Right atrium auricular region (tissue), 2 donors: ENCODE results near the gene ACTG1. TPM values are rescaled to one million over a fixed set of nuclear protein-coding genes. Genes with fewer than 3 reads are reported as not detected.

Source experiments
- DNase-seq: peaks from one replicate; pipeline ENCODE4 v3.0.0-alpha.2; 2019; ENCODE audit warnings: low spot score
- H3K27ac ChIP-seq, 2 donors: fragments of 200-600 bp; sonication (generic); 1 replicate in 1 of 2; 2 replicates in 1 of 2; pipeline ENCODE4 v1.5.1; 2016 to 2019
- H3K27me3 ChIP-seq, 2 donors: fragments of 200-600 bp; sonication (generic); one replicate each; pipeline versions ENCODE4 v1.5.1 to v1.6.0; 2017 to 2019
- H3K36me3 ChIP-seq: fragments of 200-600 bp; sonication (generic); one replicate; pipeline ENCODE4 v1.5.1; 2016
- H3K4me1 ChIP-seq, 2 donors: fragments of 200-600 bp; sonication (generic); one replicate each; pipeline versions ENCODE4 v1.5.1 to v1.6.0; 2017 to 2019
- H3K4me3 ChIP-seq, 2 donors: fragments of 200-600 bp; sonication (generic); 1 replicate in 1 of 2; 2 replicates in 1 of 2; pipeline ENCODE4 v1.5.1; 2017 to 2019; ENCODE audit warnings: mild to moderate bottlenecking in 1 of 2, moderate library complexity in 1 of 2
- H3K9me3 ChIP-seq, 2 donors: fragments of 200-600 bp; sonication (generic); one replicate each; pipeline ENCODE4 v1.5.1; 2019
- total RNA-seq, 2 donors: library from RNA; depleted of rRNA; stranded (reverse); fragments of >200 nt; gene quantifications; one replicate each; pipeline ENCODE4 v1.1.0, GENCODE V29; 2016
- TF ChIP-seq, protein P1 (sequence below), 2 donors: fragments of 200-600 bp; sonication (generic); IDR thresholded peaks; one replicate each; pipeline ENCODE4 v1.5.1; 2019; ENCODE audit warnings: antibody characterized with exemption in 2 of 2

ACTG1 gene
- total RNA-seq, 2 donors from 2014 or later = 1,076 to 1,610 TPM

DNA sequence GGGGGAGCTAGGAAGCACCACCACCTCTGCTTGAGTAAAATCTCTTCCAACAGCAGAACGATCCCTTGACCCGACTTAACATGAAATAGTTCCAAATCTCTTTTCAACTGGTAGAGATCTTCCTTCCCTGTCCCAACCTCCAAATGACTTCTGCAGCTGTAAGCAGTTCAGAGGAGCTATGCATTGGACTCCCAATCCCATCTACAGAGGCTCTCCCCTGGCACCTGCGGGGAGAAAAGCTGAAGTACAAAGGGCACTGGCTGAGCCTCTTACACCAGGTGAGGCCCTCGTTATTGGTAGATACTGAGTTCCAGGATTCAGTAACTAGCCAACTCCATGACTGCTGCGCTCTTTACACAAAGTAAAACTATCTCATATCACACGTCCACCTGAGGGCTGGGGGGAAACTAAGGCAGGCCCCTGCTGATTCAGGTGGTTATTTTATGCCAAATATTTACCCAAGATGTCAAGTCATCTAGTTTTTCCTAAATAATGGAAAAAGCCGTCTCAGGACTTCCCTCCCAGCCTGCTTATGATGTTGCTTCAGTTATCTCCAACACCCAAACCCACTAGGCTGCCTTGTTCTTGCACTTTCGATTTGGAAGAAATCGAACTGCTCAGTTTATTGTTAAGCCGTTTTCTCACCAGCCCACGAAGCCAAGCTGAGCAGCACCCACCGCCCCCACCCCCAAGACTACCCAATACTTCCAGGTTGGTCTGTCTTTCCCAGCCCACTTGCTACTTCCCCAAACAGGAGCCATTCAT is 3.2 kb downstream of the ACTG1 start:
- Histone ChIP-seq H3K9me3 (no peaks in the 10 kb centered on the region), H3K4me3 (peak overlapping the region; percentile 67 to 94), H3K4me1 (peaks cover 0 to 32% of the 10 kb centered on the region in 2 donors), H3K27ac (peak overlapping the region; percentile 42 to 98), H3K27me3 (no peaks in the 10 kb centered on the region), H3K36me3 (peaks cover 39% of the 10 kb centered on the region)
- TF ChIP-seq, protein P1, sequence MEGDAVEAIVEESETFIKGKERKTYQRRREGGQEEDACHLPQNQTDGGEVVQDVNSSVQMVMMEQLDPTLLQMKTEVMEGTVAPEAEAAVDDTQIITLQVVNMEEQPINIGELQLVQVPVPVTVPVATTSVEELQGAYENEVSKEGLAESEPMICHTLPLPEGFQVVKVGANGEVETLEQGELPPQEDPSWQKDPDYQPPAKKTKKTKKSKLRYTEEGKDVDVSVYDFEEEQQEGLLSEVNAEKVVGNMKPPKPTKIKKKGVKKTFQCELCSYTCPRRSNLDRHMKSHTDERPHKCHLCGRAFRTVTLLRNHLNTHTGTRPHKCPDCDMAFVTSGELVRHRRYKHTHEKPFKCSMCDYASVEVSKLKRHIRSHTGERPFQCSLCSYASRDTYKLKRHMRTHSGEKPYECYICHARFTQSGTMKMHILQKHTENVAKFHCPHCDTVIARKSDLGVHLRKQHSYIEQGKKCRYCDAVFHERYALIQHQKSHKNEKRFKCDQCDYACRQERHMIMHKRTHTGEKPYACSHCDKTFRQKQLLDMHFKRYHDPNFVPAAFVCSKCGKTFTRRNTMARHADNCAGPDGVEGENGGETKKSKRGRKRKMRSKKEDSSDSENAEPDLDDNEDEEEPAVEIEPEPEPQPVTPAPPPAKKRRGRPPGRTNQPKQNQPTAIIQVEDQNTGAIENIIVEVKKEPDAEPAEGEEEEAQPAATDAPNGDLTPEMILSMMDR (IDR thresholded peaks at IDR 0.05) = no peak
- no peak for DNase-seq

DNA sequence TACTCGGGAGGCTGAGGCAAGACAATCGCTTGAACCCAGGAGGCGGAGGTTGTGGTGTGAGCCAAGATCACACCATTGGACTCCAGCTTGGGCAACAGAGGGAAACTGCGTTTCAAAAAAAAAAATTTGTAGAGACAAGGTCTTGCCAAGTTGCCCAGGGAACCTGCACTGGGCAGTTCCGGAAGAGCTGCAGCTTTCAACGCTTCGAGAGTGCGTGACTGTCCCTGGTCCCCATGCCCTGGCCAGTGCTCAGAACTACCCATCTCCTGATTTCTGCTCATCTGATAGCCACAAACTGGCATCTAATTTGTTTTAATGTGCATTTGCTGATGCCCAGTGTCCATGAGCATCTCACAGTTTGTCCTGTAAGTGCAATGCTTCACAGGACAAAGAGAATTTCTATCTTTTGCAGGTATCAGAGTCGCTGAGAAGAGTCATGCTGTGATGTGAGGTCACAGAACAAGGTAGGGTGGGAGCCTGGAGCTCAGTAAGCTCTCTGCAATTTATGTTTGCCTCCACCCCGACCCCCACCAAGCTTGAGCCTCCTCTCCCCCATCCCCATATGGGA is 3.9 kb downstream of the ACTG1 start:
- TF ChIP-seq, protein P1 (IDR thresholded peaks at IDR 0.05) = no peak
- Histone ChIP-seq H3K4me1 (peaks cover 0 to 25% of the 10 kb centered on the region in 2 donors), H3K36me3 (peaks cover 39% of the 10 kb centered on the region), H3K9me3 (no peaks in the 10 kb centered on the region), H3K4me3 (peak overlapping the region; percentile 67 to 94), H3K27ac (peak overlapping the region in 1 of 2 donors; percentile 98), H3K27me3 (no peaks in the 10 kb centered on the region)
- no peak for DNase-seq

DNA sequence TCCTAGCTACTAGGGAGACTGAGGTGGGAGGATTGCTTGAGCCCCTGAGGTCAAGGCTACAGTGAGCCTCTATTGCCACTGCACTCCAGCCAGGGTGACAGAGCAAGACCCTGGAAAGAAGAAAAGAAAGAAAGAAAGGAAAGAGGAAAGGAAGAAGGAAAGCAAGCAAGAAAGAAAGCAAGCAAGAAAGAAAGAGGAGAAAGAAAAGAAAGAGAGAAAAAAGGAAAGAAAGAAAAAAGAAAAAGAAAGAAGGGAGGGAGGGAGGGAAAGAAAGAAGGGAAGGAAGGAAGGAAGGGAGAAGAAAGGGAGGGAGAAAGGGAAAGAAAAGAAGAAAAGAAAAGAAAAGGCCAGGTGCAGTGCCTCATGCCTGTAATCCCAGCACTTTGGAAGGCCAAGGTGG is 9.0 kb downstream of the ACTG1 start:
- H3K4me3 ChIP-seq = no peak overlapping the region
- no peaks in the 10 kb centered on the region for H3K9me3 ChIP-seq
- H3K4me1 ChIP-seq = peaks cover 0 to 2% of the 10 kb centered on the region in 2 donors
- no peak overlapping the region for H3K27ac ChIP-seq
- no peaks in the 10 kb centered on the region for H3K27me3 ChIP-seq
- H3K36me3 ChIP-seq = peaks cover 1% of the 10 kb centered on the region
- DNase-seq = no peak
- TF ChIP-seq, protein P1 (IDR thresholded peaks at IDR 0.05) = no peak

DNA sequence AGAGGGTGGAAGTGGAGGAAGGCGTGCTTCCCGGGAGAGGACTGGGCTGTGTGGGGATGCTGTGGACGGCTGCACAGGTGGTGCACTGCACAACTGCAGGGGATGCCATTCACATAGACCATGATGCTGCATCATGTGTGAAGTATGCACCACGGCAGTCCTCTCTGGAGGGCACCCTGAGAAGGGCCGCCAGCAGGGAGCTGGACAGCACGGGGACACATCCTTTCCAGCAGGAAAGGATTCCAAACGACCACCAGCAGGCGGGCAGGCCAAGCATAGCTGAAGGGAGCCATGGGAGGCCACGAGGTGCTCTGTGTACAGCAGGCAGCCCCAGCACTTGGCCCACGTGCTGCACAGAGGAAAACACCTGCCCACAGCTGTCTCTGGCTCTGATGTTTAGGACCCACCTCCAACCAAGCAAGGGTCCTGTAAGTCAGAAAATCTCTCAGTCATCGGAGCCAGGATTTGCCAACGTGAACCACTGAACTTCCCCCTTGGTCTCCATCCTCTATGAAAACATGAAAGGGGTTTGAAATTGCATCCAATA is 10.1 kb downstream of the ACTG1 start:
- DNase-seq = no peak
- Histone ChIP-seq H3K27ac (no peak overlapping the region), H3K27me3 (no peaks in the 10 kb centered on the region), H3K4me1 (no peaks in the 10 kb centered on the region), H3K36me3 (no peaks in the 10 kb centered on the region), H3K9me3 (no peaks in the 10 kb centered on the region), H3K4me3 (no peak overlapping the region)
- TF ChIP-seq, protein P1 (IDR thresholded peaks at IDR 0.05) = no peak

DNA sequence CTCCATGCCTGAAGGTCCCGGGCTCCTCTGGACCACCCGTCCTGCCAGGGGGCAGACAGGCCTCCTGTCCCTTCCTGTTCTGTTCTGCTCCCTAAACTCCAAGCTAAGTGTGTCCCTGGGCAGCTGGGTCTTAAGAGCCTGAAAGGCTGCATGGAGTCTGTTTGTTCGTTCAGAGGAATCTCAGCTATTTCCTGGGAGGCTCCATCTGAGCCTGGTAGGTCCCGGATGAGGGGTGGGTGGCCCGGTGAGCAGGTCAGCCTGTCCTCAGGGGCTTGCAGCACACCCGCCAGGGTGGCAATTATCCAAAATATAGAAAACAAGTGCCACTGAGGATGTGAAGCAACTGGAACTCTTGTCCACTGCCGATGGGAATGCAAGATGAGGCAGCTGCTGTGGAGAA is 12.6 kb downstream of the ACTG1 start:
- Histone ChIP-seq H3K27me3 (no peaks in the 10 kb centered on the region), H3K4me3 (no peak overlapping the region), H3K27ac (no peak overlapping the region), H3K36me3 (no peaks in the 10 kb centered on the region), H3K4me1 (no peaks in the 10 kb centered on the region), H3K9me3 (no peaks in the 10 kb centered on the region)
- no peak for DNase-seq
- TF ChIP-seq, protein P1 (IDR thresholded peaks at IDR 0.05) = no peak
